Measurements from ENCODE around the gene SUN5.

SUN5 gene

DNA sequence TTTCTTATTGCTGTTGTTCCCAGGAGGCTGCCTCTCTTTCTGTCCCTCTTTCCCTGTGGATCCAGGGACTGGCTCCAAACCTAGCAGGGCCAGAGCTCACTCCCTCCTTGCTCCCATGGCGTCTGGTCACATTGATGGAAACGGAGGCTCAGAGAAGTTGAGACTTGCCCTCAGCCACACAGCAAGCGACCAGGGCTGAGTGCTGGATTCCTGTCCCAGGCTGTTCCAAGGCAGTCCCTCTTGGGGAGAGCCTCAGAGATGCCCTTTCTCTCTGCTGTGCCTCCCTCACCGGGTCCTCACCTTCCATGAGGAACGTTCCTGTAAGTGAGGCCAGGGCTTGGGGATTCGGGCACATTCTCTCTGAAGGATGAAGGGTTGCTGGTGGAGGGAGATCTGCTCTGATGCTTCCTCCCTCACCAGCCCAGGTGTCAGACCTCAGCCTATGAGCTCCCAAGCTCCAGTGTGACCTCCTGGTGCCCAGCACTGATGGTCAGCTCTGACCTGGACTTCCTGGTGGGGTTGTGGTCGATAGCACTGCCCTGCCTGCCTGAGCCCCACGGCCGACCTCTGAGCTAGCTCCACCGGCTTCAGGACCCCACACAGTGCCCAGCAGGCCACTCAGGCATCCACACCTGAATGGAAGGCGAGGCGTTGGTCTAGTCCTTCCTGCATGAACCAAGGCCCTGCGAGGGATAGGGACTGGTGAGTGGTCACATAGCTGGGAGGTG lies 26.8 kb downstream of the SUN5 start:
- TF ChIP-seq, protein P1, sequence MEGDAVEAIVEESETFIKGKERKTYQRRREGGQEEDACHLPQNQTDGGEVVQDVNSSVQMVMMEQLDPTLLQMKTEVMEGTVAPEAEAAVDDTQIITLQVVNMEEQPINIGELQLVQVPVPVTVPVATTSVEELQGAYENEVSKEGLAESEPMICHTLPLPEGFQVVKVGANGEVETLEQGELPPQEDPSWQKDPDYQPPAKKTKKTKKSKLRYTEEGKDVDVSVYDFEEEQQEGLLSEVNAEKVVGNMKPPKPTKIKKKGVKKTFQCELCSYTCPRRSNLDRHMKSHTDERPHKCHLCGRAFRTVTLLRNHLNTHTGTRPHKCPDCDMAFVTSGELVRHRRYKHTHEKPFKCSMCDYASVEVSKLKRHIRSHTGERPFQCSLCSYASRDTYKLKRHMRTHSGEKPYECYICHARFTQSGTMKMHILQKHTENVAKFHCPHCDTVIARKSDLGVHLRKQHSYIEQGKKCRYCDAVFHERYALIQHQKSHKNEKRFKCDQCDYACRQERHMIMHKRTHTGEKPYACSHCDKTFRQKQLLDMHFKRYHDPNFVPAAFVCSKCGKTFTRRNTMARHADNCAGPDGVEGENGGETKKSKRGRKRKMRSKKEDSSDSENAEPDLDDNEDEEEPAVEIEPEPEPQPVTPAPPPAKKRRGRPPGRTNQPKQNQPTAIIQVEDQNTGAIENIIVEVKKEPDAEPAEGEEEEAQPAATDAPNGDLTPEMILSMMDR (IDR thresholded peaks at IDR 0.05) = no peak

DNA sequence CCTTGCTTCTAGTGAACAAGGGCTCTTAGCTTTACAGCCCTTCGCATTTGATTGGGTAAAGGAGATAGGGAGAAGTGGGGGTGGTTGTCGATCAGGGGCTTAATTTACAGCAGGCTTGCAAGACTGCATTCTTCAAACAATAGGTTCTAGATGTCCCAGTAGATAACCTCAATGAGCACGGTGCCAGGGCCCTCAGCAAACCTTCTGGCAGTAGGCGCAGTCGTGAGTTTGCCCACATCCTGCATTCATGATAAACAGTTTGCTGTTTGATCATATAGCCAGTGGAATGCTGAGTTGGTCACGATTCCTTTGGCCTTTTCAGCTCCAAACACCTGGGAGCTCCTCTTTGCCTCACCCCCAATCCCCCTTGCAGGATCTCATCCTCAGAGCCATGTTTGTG lies 27.5 kb downstream of the SUN5 start:
- TF ChIP-seq, protein P1 (IDR thresholded peaks at IDR 0.05) = no peak

DNA sequence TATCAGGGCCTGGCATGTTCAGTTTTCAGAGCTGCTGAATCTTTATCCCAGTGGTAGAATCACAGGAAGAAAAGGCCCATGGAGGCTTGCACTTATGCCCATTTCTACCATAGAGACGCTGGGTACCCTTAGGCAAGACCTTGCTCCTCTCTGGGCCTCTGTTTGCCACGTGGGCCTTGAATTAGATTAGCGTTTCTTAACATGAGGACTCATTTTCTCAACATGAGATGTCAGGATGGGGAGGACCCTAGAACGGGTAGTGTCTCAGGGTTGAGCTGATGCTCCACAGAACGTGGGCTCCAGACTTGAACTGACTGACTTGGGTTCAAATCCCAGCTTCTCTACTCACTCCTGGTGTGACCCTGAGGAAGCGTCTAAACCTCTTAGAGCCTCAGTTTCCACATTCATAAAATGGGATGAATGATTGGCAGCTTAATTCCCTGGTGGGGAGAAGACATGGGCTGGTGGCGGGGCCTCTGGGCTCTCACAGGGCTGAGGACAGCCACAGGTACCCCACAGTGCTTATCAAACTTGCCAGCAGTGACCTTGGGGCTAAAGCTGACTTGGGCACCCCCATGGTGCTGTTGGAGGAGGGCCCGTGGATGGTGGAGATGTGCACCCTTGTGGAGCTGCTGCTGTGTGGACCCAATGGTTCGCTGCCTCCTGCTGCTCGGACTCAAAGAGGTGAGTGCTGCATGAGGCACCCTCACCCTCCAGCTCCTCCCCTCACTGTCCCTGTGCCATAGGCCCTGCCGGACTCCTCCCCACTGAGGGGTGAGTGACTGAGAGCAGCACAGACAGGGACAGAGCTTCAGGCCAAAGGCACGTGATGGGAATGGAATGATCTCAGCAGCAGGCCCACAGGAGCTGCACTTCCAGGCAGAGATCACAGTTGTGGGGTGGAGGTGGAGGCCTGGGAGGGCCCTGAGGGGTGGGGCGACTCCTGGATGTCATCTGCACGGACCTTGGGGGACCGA lies 28.2 kb downstream of the SUN5 start:
- TF ChIP-seq, protein P1 (IDR thresholded peaks at IDR 0.05) = no peak

DNA sequence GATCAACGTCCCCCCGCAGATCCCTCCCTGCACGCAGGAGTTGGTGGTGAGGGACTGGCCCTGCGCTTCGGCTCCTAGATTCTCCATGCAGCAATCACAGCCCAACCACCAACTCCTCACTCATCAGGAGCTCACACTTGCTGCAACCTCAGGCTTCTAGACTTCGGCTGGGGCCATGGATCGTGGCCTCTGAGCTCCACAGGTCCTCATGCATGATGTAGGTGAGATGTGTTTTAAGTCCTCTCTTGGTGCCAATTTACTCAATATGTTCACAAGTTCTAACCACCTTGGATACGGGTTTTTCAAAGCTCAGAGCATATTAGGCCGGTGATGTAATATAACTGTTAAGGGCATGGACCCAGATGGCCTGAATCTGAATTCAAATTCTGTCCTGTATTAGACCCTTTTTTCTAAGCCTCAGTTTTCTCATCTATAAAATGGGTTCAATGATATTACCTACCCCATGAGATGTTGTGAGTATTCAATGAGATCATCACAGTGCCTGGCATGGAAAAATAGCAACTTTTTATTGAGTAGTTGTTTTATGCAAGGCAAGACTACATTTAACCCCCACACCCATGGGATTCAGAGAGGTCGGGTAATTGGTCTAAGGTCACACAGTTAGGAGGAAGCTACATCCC lies 31.0 kb downstream of the SUN5 start:
- TF ChIP-seq, protein P1 (IDR thresholded peaks at IDR 0.05) = no peak

DNA sequence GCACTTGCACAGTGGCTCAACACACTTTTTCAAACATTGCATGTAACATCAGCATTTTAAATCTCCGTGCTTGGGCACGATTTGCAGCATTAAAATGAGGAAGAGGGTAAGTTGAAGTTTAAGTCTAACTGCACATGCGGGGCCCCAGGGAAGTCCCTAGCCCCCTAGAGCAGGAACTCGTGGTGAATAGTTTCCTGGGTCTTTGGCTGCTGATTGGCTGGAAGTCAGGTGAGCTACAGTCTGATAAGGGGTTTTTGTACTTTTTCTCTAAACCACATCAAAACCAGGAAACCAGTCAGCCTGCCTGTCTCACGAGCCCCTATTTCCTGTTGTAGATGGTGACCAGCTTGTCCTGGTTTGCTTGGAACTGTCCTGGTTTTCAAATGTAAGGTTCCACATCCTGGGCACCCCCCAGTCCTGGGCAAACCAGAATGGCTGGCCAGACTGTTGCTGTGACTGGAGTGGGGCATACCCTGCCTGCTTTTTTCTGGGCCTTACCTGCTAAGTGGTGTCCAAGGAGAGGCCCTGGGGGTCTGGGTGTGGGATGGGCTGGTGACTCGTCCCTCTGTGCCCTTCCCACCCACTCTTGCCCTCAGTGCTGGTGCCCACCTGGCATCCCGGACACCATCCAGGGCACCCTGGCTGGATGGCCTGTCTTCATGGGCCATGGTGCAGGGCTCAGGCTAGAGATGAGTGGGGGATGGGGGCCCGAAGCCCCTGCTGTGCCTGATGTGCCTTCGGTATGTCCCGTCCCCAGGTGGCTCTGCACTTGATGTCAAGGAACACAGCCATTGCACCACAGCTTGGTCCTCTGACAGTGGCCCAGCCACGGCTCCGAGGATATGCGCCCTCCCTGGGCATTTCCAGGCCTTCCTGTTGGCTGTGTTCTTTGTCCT lies 31.8 kb downstream of the SUN5 start:
- TF ChIP-seq, protein P1 (IDR thresholded peaks at IDR 0.05) = no peak

DNA sequence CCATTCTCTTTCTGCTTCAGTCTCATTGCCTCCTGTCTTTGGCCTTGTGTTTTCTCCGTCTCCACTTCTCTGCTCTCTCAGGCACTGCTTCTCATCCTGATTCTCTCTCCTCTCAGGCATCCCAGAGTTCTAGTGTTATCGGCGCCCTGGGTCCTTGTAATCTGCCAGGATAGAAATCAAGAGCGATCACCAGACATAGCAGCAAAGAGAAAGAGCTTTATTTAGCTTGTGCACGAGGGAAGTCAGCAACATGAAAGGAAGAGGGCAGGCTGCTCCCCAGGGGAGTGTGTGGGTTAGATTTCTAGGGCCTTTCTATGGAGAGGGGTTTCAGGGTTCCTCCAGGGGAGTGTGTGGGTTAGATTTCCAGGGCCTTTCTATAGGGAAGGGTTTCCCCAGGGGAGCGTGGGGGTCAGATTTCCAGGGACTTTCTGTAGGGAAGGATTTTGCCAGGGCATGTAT lies 32.5 kb downstream of the SUN5 start:
- TF ChIP-seq, protein P1 (IDR thresholded peaks at IDR 0.05) = no peak
